Adipose tissue (tissue), 3 donors: Measurements from ENCODE around the gene TIMM9. TPM values are rescaled to one million over a fixed set of nuclear protein-coding genes. Genes with fewer than 3 reads are reported as not detected.
A peak's percentile ranks its signal among the peaks of the same experiment; 100 is the strongest.
"Not testable (repeated sequence)": the region's sequence is repeated elsewhere in the genome, so short reads cannot be mapped to it uniquely, and the experiment has no call there.

ENCODE experiments used
- H3K27ac ChIP-seq: one replicate; pipeline ENCODE4 v1.5.1; 2013; ENCODE audit warnings: low read depth, low read length
- WGBS, 3 donors: extraction: QIAGEN DNeasy Blood & Tissue Kit; methylation state at CpG; one replicate each; pipeline ENCODE4 v1.1.7; 2013; 5-methylcytosine and 5-hydroxymethylcytosine counted together
- polyA plus RNA-seq, 3 donors: library from polyadenylated mRNA; stranded (reverse); fragments of 200-250 nt; gene quantifications; one replicate each; pipeline ENCODE4 v1.2.3, GENCODE V29; 2013
- donor health status: healthy with polysubstance abuse.
- donor health status: Bipolar disorder and iron deficiency.
- donor health status: healthy.

TIMM9 gene, protein sequence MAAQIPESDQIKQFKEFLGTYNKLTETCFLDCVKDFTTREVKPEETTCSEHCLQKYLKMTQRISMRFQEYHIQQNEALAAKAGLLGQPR
- polyA plus RNA-seq, result 10 to 100 TPM; 39.0 to 61.4 (median 54.9) TPM

DNA sequence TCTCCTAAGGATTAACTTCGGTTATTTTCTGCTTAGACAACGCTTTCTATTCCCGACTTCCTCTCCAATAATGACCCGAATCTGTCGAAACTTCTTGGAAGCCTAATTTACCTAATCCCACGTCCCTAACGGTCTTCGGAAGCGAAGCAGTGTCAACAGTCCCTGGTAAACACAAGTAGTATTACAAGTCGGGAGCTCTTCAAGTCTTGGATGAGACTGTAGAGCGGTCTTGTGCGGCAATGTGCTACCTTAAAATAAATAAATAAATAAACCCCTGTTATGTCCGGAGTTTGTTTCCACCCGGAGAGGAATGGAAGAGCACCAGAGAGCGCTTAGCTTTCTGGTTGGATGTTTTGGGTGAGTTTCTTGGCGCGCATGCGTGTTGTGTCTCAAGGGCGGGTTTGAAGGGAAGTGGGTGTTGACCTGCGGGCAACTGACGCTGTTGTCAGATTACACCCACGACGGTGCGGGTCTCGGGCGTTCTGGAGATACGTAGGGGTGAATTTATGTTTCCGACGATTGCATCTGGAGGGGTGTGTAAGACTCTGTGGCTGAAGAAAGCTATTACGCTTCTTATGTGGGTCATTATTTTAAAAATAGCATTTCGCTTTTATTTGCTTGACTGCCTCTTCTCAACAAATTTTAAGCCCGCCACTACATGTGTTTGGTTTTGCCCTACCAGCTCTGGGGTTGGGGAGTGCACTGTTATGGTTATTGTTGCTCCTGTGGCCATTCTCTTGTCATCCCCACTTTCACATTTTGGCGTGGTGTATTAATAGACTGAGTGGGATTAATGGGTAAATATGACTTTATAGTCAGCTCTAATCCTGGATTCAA, at the start of gene TIMM9, which contains the start of gene KIAA0586:
TIMM9 (minus strand) TSS at position 251 of the 837 bp plus-strand sequence. CDS start 15,586 bp downstream, outside the sequence.
KIAA0586 (plus strand) TSS at position 439 of the 837 bp plus-strand sequence. CDS start 546 bp downstream, outside the sequence.
- H3K27ac ChIP-seq, result peak within 1 kb of the TSS; percentile 83
- WGBS, 3 donors, result 0% methylated on average over 33 of the region's 33 CpGs

DNA sequence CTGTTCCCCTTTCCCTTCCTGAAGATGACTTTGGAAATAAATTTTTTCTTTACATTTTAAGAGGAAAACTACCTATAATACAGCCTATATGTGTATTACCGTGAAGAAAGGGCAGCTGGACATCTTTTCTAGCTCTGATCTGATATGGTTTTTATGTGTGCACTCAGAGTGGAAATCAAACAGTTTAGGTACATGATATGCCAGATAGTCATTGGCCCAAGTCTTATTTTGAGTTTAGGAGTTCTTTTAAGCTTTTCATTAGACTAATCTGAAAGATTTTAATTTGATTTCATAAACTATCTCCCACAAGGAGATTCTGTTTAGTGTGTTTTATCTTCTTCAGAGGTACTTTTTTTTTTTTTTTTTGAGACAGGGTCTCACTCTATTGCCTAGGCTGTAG, 49.0 kb upstream of the TIMM9 start:
- no peak overlapping the region for H3K27ac ChIP-seq
- WGBS, 3 donors, result 93 to 100% (median 96%) methylated on average over 1 of the region's 1 CpG

DNA sequence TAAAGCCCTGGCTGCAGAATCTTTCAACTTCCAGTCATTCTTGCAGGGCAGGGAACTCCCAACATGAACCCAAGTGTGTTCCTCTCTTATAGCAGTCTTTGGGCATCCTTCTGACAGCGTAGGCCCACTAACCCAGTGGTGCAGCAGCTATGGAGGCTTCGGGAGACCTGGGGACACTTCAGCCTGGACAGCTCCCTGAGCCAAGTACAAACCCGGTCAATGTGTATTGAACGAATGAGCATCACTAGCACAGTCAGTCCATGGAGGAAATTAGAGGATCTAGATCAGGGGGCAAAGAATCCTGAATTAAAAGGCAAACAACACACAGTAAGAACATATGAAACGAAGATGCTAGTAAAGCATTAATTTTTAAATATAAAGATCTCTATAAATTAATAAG, 42.0 kb upstream of the TIMM9 start:
- H3K27ac ChIP-seq, result no peak overlapping the region
- 88 to 94% (median 91%) methylated on average over 5 of the region's 5 CpGs for WGBS, 3 donors

DNA sequence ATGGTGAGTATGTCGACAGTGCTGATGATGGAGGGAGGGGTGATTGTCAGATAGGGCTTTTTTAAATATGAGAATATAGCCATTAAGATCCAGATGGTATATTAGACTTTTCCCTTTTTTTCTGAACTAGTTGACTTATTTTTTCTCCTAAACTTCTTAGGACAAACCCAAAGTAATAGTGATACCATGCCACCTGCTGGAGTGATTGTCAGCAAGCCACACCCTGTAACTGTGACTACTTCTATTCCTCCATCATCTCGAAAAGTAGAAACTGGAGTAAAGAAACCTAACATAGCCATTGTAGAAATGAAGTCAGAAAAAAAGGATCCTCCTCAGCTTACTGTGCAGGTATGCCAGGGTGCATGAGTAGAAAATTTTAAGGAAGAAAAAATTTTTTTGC, 40.2 kb upstream of the TIMM9 start:
- no peak overlapping the region for H3K27ac ChIP-seq
- 95 to 97% (median 95%) methylated on average over 2 of the region's 2 CpGs for WGBS, 3 donors

DNA sequence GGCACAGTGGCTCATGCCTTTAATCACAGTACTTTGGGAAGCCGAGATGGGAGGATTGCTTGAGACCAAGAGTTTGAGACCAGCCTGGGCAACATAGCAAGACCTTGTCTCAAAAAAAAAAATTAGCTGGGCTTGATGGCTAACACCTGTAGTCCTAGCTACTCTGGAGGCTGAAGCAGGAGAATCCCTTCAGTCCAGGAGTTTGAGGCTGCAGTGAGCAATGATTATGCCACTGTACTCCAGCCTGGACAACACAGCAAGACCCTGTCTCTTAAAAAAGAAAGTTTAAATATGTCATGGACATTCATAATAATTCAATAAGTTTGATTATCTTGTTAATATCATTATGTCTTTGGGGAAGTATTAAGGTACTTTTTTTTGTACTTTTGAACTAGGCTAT, 39.1 kb upstream of the TIMM9 start:
- WGBS, 3 donors, result 89 to 95% (median 93%) methylated on average over 1 of the region's 1 CpG

DNA sequence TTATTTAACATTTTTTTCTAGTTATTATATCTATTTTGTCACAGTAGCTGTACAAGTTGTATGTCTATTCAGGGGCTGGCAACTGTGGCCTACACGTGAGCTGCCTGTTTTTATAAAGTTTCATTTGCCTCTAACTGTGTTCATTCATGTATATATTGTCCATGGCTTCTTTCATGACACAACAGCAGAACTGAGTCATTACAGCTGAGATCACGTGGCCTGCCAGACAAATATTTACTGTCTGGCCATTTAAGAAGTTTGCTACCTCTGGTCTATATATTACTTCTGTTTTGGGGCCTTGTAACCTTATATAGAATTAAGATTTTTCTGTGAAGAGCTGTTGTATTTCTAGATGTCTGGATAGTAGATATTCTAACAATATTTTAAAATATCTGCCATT, 38.1 kb upstream of the TIMM9 start:
- no peak overlapping the region for H3K27ac ChIP-seq
- 76 to 93% (median 89%) methylated on average over 2 of the region's 2 CpGs for WGBS, 3 donors

More for the DNA sequence above, 39.1 kb upstream of the TIMM9 start:
- H3K27ac ChIP-seq, result no peak overlapping the region

DNA sequence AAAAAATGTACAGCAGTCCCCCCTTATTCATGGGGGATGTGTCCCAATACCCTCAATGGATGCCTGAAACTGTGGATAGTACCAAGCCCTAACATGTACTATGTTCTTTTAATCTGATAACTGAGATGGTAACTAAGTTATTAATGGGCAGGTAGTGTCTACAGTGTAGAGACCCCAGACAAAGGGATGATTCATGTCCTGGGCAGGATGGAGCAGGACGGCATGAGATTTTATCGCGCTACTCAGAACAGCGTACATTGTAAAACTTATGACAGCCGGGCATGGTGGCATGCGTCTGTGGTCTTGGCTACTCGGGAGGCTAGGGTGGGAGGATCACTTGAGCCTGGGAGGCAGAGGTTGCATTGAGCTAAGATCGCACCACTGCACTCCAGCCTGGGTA, 37.3 kb upstream of the TIMM9 start:
- no peak overlapping the region for H3K27ac ChIP-seq
- 95 to 98% (median 97%) methylated on average over 8 of the region's 8 CpGs for WGBS, 3 donors

DNA sequence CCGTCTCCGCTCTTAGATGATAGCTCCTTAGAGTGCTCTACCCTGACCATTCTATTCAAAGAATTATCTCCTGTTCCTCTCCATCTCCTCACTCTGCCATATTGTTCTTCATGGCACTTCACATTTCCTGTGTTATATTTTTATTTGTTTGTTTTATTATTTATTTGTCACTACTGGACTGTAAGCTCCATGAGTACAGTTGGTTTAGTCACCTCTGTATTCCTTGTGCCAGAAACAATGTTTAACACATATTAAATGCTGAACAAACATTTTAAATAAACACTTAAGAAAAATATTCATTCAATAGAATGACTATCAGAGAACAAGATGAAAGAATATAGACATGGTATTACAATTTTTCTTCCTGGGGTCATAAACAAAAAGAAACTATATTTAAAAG, 35.8 kb upstream of the TIMM9 start:
- WGBS, 3 donors, result 100% methylated on average over 2 of the region's 2 CpGs
- no peak overlapping the region for H3K27ac ChIP-seq

DNA sequence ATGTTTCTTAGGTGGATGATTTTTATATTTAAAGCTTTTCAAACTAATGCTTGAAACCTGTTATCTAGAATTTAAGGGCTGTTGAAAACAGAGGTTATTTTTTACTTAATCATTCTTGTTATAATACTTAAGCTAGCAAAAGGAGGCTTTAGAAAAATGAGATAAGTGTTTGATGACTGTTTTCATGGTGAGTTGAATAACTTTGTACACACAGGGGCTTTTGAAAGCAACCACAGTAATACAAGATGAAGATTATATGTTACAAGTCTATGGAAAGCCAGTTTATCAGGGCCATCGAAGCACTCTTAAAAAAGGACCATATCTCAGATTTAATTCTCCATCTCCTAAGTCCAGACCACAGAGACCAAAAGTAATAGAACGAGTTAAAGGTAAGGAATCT, 33.4 kb upstream of the TIMM9 start:
- 85 to 94% (median 89%) methylated on average over 2 of the region's 2 CpGs for WGBS, 3 donors

DNA sequence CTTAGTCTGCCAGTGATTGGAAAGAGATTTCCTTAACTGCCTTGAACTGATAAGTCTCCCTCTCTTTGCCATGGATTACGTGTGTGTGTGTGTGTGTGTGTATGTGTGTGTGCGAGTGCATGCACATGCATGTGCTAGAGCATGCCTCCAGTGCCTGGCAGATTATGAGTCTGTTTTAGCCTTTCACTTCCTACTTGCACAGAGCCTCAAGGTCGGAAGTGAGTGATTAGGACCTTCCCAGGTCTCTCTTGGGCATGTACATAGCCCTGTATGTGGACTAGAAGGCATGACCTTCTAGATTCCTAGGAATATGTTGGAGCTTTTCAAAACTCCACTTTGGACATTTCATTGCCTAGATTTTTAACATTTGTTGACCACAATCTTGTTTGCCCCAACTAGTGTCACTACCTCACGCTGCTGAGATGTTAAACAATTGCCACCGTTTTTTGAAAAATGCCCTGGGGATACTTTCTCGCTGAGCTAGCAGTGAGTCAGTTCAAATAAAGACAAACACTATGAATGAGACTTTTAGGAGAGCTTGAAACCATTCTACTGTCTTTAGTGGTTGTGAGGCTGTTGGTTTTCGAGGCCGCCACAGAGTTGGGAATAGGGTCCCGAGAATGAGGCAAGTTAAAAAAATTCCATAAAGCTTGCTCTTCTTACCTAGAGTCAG, 28.4 kb upstream of the TIMM9 start:
- H3K27ac ChIP-seq, result no peak overlapping the region

More for the DNA sequence above, 33.4 kb upstream of the TIMM9 start:
- H3K27ac ChIP-seq, result no peak overlapping the region

DNA sequence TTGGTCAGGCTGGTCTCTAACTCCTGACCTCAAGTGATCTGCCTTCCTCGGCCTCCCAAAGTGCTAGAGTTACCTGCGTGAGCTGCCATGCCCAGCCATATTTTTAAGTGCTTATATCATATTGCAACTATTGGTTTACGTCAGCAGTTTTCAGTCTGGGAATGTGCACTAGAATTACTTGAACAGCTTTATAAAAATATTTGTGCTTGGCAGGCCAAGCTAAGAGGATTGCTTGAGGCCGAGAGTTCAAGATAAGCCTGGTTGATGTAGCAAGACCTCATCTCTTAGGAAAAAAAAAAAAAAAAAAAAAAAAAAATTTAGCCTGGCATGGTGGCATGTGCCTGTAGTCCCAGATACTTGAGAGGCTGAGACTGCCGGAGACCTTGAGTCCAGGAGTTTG, 17.3 kb upstream of the TIMM9 start:
- WGBS, 3 donors, result 87 to 91% (median 89%) methylated on average over 5 of the region's 5 CpGs

More for the DNA sequence above, 28.4 kb upstream of the TIMM9 start:
- WGBS, 3 donors, result 81 to 96% (median 94%) methylated on average over 9 of the region's 9 CpGs

DNA sequence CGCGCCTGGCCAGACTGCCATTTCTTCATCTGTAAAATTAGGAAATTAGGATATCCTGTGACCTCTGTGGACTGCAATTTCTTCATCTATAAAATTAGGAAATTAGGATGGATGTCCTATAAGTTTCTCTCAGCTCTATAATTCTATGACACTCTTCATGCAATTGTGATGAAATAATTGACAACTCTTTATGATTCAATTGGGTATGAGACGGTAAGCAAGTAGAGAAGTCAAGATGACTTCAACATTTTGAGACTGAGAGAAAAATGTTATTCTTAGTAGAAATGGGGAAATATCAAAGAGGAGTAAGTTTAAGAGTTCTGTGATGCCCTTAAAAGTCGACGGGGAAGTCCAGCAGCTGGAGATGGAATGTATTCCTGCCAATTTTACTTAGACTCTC, 12.1 kb upstream of the TIMM9 start:
- WGBS, 3 donors, result 62 to 82% (median 69%) methylated on average over 5 of the region's 5 CpGs
- H3K27ac ChIP-seq, result no peak overlapping the region

More for the DNA sequence above, 17.3 kb upstream of the TIMM9 start:
- H3K27ac ChIP-seq, result no peak overlapping the region

DNA sequence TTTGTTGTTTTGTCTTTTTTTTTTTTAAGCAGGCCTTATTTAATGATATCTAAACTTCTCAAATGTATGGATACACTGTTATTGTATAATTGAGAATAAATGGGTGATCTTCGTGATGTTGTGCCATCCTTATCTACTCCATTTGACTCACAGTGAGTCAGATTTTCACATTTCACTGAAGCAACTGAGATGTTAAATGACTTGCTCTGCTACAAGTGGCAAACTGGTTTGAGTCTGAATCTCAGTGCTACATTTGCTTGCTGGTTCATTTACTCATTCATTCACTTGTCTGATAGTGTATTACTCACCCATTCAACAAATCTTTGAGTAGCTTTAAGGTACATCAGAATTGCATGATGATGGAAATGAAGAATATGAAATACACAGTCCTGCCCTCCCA, 2.8 kb upstream of the TIMM9 start:
- H3K27ac ChIP-seq, result no peak overlapping the region
- WGBS, 3 donors, result 67 to 77% (median 73%) methylated on average over 1 of the region's 1 CpG

DNA sequence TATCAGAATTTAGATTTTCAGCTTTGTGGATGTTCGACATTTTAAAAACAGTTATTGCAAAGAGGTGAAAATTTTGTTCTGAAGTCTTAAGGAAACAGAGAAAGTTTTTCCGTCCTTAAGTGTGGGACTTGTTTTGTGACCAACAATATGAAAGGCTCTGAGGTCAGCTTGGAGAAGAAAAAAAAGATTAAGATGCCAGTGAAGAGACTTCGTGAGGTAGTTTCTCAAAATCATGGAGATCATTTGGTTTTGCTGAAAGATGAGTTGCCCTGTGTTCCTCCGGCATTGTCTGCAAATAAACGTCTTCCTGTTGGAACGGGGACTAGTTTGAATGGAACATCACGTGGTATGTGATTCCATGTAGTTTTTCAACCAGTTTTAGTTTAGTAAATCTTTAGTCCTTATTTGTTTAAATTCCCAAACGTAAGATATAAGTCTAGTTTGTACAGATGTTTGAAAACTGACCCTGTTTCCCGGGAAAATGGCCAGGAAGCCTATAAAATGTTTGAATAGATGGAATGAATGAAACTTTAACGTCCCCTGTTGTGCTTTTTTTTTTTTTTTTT, 870 bp upstream of the TIMM9 start:
- WGBS, 3 donors, result 0 to 1% (median 0%) methylated on average over 10 of the region's 10 CpGs
- no peak overlapping the region for H3K27ac ChIP-seq

DNA sequence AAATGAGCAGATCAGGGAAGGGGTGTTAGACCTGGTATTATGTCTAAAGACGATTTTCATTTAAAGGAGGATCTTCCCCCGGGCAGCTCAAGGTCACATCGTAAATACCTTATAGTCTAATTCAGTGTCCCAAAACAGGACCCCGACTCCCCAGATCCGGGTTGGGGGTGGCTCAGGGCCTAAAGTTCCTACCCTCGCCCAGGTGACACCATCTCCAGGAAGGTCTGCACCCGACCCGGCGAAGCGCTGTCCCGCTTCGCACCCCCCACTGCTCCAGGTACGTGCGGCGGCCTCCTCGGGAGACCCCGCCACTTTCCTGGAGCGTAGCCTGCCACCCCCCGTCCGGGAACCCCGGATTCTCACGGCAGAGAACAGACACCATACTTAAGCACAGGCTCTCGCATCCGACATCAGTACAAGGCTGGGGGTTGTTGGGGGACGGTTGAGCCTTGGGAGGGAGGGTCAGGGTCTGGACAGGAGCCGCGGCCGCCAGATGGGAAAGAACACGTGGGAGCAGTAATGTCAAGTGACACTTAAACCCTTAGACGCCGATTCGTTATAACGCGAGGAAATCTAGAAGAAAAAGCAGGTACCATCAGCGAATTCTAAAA, 556 bp downstream of the TIMM9 start:
- WGBS, 3 donors, result 0% methylated on average over 35 of the region's 35 CpGs
- H3K27ac ChIP-seq, result peak overlapping the region; percentile 83

DNA sequence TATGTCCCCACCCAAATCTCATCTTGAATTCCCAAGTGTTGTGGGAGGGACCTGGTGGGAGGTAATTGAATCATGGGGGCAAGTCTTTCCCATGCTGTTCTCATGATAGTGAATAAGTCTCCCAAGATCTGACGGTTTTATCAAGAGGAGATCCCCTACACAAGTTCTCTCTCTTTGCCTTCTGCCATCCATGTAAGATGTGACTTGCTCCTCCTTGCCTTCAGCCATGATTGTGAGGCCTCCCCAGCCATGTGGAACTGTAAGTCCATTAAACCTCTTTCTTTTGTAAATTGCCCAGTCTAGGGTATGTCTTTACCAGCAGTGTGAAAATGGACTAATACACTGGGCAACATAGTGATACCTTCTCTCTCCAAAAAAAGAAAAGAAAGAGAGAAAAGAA, 10.4 kb downstream of the TIMM9 start:
- H3K27ac ChIP-seq, result not testable (repeated sequence)
- WGBS, 3 donors, result 92 to 100% (median 98%) methylated on average over 1 of the region's 1 CpG

DNA sequence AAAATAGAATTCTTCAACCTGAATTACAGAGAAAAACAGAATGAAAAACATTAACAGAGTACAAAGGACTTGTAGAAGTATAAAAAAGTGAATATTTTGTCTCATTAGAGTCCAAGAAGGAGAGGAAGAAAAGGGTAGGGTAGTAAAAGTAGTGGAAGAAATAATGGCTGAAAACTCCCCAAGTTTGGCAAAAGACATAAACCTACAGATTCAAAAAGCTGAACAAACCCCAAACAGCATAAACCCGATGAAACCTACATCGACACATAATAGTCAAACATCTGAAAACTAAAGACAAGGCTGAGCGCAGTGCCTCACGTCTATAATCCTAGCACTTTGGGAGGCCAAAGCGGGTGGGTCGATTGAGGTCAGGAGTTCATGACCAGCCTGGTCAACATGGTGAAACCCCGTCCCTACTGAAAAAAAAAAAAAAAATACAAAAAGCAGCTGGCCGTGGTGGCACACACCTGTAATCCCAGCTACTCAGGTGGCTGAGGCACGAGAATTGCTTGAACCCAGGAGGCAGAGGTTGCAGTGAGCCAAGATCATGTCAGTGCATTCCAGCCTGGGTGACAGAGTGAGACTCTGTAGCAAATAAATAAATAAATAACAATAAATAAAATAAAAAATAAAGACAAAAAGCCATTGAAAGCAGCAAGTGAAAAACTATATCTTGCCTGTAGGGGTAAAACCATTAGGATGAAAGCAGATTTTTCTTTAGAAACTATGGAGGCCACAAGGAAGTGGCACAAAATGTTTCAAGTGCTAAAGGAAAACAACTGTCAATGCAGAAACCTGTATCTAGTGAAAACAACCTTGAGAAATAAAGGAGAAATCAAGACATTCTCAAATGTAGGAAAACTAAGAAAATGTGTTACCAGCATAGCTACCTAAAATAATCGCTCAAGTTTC, 11.4 kb downstream of the TIMM9 start:
- no peak overlapping the region for H3K27ac ChIP-seq
- WGBS, 3 donors, result 96 to 97% (median 96%) methylated on average over 10 of the region's 10 CpGs

DNA sequence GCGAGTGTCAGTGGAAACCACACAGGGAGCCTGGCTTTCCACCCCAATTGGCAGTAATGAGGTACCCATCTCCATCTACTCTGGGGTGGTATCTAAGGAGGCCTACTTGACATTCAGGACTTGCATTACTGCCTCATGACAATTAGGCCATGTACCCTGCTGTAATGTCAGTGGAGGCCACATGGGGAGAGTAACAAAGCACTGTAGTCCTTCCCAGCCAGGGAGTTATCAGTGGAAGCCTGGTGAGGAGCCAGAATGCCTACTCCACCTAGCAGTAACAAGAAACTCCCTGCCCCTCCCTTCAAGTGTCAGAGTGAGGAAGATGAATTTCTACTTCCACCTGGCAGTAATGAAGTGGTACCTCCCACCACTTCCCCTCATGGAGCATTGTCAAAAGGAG, 12.5 kb downstream of the TIMM9 start:
- WGBS, 3 donors, result 94 to 100% (median 96%) methylated on average over 1 of the region's 1 CpG
- H3K27ac ChIP-seq, result no peak overlapping the region
